Psoas muscle (tissue), 8 donors: ENCODE results near the gene CAMTA1. TPM values are rescaled to one million over a fixed set of nuclear protein-coding genes. Genes with fewer than 3 reads are reported as not detected.

Experiments used
- ATAC-seq, 4 donors: fragments of 200-7000 bp; cut with Tn5 transposase; one replicate each; pipeline ENCODE4 v1.9.1; 2020; ENCODE audit warnings: moderate library complexity in 3 of 4, mild to moderate bottlenecking in 2 of 4
- DNase-seq, 2 donors: peaks; one replicate each; pipeline ENCODE4 v3.0.0-alpha.2; 2020
- H3K27ac ChIP-seq: fragments of 200-600 bp; one replicate; pipeline ENCODE4 v1.8.0; 2022
- H3K27me3 ChIP-seq, 3 donors: fragments of 200-600 bp in 1 of 3; one replicate each; pipeline versions ENCODE4 v1.6.1 to v1.8.0; 2013 to 2022; ENCODE audit warnings: low read length in 2 of 3, mild to moderate bottlenecking in 2 of 3, moderate library complexity in 1 of 3; ENCODE audit not compliant: insufficient read depth in 3 of 3
- H3K36me3 ChIP-seq, 2 donors: fragments of 200-600 bp in 1 of 2; one replicate each; pipeline versions ENCODE4 v1.6.1 to v1.8.0; 2013 to 2022; ENCODE audit warnings: low read depth in 1 of 2, mild to moderate bottlenecking in 1 of 2, moderate library complexity in 1 of 2; ENCODE audit not compliant: insufficient read depth in 1 of 2
- H3K4me1 ChIP-seq: fragments of 200-600 bp; one replicate; pipeline ENCODE4 v1.8.0; 2022
- H3K4me3 ChIP-seq: fragments of 200-600 bp; one replicate; pipeline ENCODE4 v1.8.0; 2022; ENCODE audit warnings: mild to moderate bottlenecking
- H3K9me3 ChIP-seq: fragments of 200-600 bp; one replicate; pipeline ENCODE4 v1.8.0; 2022
- CTCF ChIP-seq: fragments of 200-600 bp; IDR thresholded peaks from one replicate; pipeline ENCODE4 v1.8.0; 2022; ENCODE audit warnings: antibody characterized with exemption
- WGBS, 3 donors: extraction: QIAGEN DNeasy Blood & Tissue Kit; methylation state at CpG; one replicate each; pipeline versions ENCODE4 v1.1.6 to v1.1.7; 2013; 5-methylcytosine and 5-hydroxymethylcytosine counted together
- intact Hi-C, 2 donors: fragments of 100-400 bp; cut with DNase I; formaldehyde crosslinking; loops; one replicate each; pipeline versions ENCODE4 v1.11.0 to v1.14.2; 2022
- polyA plus RNA-seq, 3 donors: library from polyadenylated mRNA; stranded (reverse); fragments of 200-250 nt; gene quantifications; one replicate each; pipeline ENCODE4 v1.2.3, GENCODE V29; 2013
- total RNA-seq, 4 donors: library from RNA; stranded (reverse); fragmentation: NEBNext Ultra II Directional in 2 of 4; extraction: Animal tissue kit (Norgen Biotek cat#: 25700) in 2 of 4; gene quantifications; one replicate each; pipeline versions ENCODE4 v1.2.1 to v1.2.4, GENCODE V29; 2021 to 2023
- donor health status: healthy with polysubstance abuse.
- donor health status: DM: no; HTN: no; CAD: no; lungs with moderate emphysema.
- donor health status: Bipolar disorder and iron deficiency.
- donor health status: healthy.
- donor health status: DM: yes; HTN: yes; CAD: no.
- donor health status: DM: no; HTN: no; CAD: no.
- donor health status: DM: no; HTN: no; CAD: no.
- donor health status: DM: yes; HTN: yes; CAD: no.

CAMTA1 gene
- total and polyA plus RNA-seq, 7 donors: 64.6 to 206 (median 76.5) TPM

GRCh38 chr1:7454052-7454815 is 669.0 kb downstream of the CAMTA1 start:
- Histone ChIP-seq H3K4me1 (peaks cover 5% of the 10 kb centered on the region), H3K4me3 (no peak overlapping the region), H3K36me3 (no peaks in the 10 kb centered on the region), H3K27ac (no peak overlapping the region), H3K27me3 (no peaks in the 10 kb centered on the region), H3K9me3 (no peaks in the 10 kb centered on the region)
- ATAC-seq (peak in 1 of 4 donors; percentile 58), DNase-seq (no peak)
- peak; percentile 26 for TF ChIP-seq CTCF
- WGBS, 3 donors: 73 to 77% (median 73%) methylated on average over 19 of the region's 19 CpGs
- intact Hi-C loops: loop anchor here (2.0 to 10.0 kb wide), 2 partner anchors 191 to 193 kb away; no protein-coding TSS in a partner anchor

- DNase-seq (no peak), ATAC-seq (peak; percentile 57 to 85 (median 77))
- peaks cover 5% of the 10 kb centered on the region for H3K4me1 ChIP-seq
- TF ChIP-seq CTCF: no peak
- no peaks in the 10 kb centered on the region for H3K27me3 ChIP-seq
- H3K4me3 ChIP-seq: peak overlapping the region; percentile 15
- 27 to 46% (median 38%) methylated on average over 30 of the region's 30 CpGs for WGBS, 3 donors
- H3K9me3 ChIP-seq: no peaks in the 10 kb centered on the region
- peak overlapping the region; percentile 6 for H3K27ac ChIP-seq
- H3K36me3 ChIP-seq: no peaks in the 10 kb centered on the region
- intact Hi-C loops: loop anchor here (2.0 to 10.0 kb wide), 2 partner anchors 190 to 192 kb away; no protein-coding TSS in a partner anchor
These were observed 669.9 kb downstream of the CAMTA1 start for GRCh38 chr1:7454895-7455784.

DNA sequence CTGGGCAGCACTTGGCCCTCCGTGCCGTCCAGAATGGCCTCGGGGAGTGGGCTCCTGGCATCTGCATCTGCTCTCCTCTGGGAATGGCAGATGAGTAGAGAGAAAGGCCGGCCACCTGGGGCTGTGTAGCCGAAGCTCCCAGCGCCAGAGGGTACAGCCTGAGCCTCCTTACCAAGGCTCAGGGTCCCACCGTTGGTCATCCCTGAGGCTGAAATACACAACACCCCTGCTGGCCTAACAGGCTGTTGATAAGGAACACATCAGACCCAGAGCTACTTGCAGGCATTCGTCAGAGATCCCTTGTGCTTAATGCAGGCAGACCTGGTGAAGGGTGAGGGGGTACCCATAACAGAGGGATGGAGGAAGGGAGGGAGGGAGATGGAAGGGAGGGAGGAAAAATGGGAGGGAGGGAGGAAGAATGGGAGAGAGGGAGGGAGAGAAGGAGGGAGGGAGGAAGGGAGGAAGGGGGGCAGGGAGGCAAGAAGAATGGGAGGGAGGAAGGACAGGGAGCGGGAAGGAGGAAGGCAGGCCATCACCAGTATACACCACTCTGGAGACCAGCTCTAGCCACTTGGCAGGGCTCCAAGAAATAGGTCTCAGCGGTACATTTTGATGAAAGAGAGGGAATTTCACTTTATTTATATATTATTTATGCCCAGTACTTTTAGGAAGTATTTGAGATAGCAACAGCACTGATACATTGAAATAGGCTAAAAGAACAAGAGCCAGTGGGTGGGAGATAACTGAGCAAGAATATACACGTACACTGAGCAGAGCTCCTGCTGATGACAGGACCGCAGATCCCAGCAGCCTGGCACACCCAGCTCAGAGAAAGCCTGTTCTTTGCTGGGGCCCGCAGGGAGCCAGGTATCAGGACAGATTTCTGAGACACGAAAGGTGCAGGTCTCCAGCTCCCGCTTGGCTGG is 670.8 kb downstream of the CAMTA1 start:
- Histone ChIP-seq H3K4me3 (peak overlapping the region; percentile 15), H3K27ac (peak overlapping the region; percentile 6), H3K36me3 (no peaks in the 10 kb centered on the region), H3K9me3 (no peaks in the 10 kb centered on the region), H3K27me3 (no peaks in the 10 kb centered on the region), H3K4me1 (peaks cover 5% of the 10 kb centered on the region)
- intact Hi-C loops: loop anchor here (2.0 to 10.0 kb wide), 2 partner anchors 189 to 191 kb away; no protein-coding TSS in a partner anchor
- 57 to 60% (median 58%) methylated on average over 15 of the region's 15 CpGs for WGBS, 3 donors
- no peak for DNase-seq
- ATAC-seq: peak in 1 of 4 donors; percentile 19
- TF ChIP-seq CTCF: no peak

DNA sequence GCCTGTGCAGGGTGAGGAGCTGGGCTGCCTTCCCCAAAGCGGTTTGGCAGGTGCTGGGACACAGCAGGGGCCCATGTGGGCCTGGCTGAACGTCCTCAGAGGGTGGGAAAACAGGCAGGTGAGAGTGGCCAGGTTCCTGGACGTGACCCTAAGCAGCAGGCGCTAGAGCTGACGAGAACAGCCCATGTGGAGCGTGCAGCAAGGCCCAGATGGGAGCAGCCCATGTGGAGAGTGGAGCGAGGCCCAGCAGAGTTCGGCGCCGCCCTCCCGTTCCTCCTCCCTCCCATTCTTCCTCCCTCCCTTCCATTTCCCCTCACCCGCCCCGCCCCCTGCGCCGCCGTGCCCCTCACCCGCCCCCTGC is 671.4 kb downstream of the CAMTA1 start:
- Histone ChIP-seq H3K4me1 (peaks cover 5% of the 10 kb centered on the region), H3K36me3 (no peaks in the 10 kb centered on the region), H3K27ac (no peak overlapping the region), H3K4me3 (no peak overlapping the region), H3K27me3 (no peaks in the 10 kb centered on the region), H3K9me3 (no peaks in the 10 kb centered on the region)
- 76 to 87% (median 84%) methylated on average over 13 to 15 of the region's 17 CpGs for WGBS, 3 donors
- DNase-seq (no peak), ATAC-seq (no peak)
- TF ChIP-seq CTCF: no peak
- intact Hi-C loops: loop anchor here in 1 of 2 donors (10.0 kb wide), 1 partner anchor 188 kb away; no protein-coding TSS in a partner anchor
